ENCODE measurements around the gene XKR7.

DNA sequence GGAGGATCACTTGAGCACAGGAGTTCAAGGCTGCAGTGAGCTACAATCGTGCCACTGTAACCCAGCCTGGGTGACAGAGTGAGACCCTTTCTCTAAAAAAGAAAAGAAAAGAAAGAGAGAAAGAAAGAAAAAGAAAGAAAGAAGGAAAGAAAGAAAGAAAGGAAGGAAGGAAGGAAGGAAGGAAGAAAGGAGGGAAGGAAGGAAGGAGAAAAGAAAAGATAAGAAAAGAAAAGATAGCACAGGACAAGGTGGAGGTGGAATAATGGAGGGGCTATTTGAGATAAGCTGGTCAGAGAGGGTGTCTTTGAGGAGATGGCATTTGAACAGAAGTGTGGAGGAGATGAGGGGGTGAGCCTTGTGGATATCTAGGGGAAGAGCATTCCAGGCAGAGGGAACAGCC is 13.5 kb upstream of the XKR7 start:
- TF ChIP-seq CTCF (IDR thresholded peaks at IDR 0.05) (no peak), POLR2A (IDR thresholded peaks at IDR 0.05) (no peak)

Measured in right lobe of liver (tissue), 4 donors.